Kidney (tissue), 14 donors: Measurements from ENCODE around the gene PTTG2. TPM values are rescaled to one million over a fixed set of nuclear protein-coding genes. Genes with fewer than 3 reads are reported as not detected.

Source experiments
- DNase-seq, 5 donors: peaks; one replicate each; pipeline ENCODE4 v3.0.0-alpha.2; 2013 to 2020
- FAIRE-seq: peaks from 2 replicates; lab custom pipeline; 2012; peaks lifted over from hg19 to GRCh38; lab: Jason Lieb, UNC
- H3K27ac ChIP-seq, 2 donors: one replicate each; pipeline ENCODE4 v1.7.0; 2013; ENCODE audit warnings: low read depth in 2 of 2, low read length in 2 of 2, inconsistent platforms in 1 of 2
- H3K27me3 ChIP-seq: one replicate; pipeline ENCODE4 v1.7.1; 2013; ENCODE audit warnings: low read length, inconsistent platforms; ENCODE audit not compliant: control insufficient read depth, insufficient read depth
- H3K36me3 ChIP-seq, 3 donors: one replicate each; pipeline versions ENCODE4 v1.7.0 to v1.7.1; 2013; ENCODE audit warnings: low read length in 3 of 3, control low read depth in 1 of 3, inconsistent platforms in 1 of 3; ENCODE audit not compliant: insufficient read depth in 3 of 3, control insufficient read depth in 2 of 3
- H3K4me1 ChIP-seq, 3 donors: one replicate each; pipeline versions ENCODE4 v1.7.0 to v1.7.1; 2013; ENCODE audit warnings: low read length in 3 of 3, inconsistent platforms in 1 of 3, low read depth in 1 of 3; ENCODE audit not compliant: control insufficient read depth in 2 of 3, insufficient read depth in 2 of 3
- H3K4me3 ChIP-seq, 3 donors: one replicate each; pipeline versions ENCODE4 v1.7.0 to v1.8.1; 2013; ENCODE audit warnings: low read length in 3 of 3, control low read depth in 1 of 3, inconsistent platforms in 1 of 3
- H3K9ac ChIP-seq, 3 donors: one replicate each; pipeline versions ENCODE4 v1.7.0 to v1.7.1; 2013; ENCODE audit warnings: low read length in 3 of 3, control low read depth in 1 of 3, inconsistent platforms in 1 of 3
- H3K9me3 ChIP-seq, 3 donors: one replicate each; pipeline versions ENCODE4 v1.7.0 to v1.7.1; 2013; ENCODE audit warnings: low read length in 3 of 3, control low read depth in 1 of 3, inconsistent platforms in 1 of 3; ENCODE audit not compliant: control insufficient read depth in 2 of 3, insufficient read depth in 1 of 3
- CTCF ChIP-seq: IDR thresholded peaks from 3 replicates; pipeline ENCODE4 v1.5.1; 2012; ENCODE audit warnings: mild to moderate bottlenecking, moderate library complexity, borderline replicate concordance; ENCODE audit not compliant: insufficient read depth; ENCODE audit errors: extremely low read depth
- intact Hi-C: fragments of 100-400 bp; cut with DNase I; formaldehyde crosslinking; loops from one replicate; pipeline ENCODE4 v1.11.1; 2022
- polyA plus RNA-seq: library from polyadenylated mRNA; stranded (reverse); fragments of 350-450 nt; fragmentation: Illumina TruSeq; extraction: RNeasy Lipid Tissue Mini Kit (QIAGEN cat#74804); gene quantifications from one replicate; pipeline ENCODE4 v1.2.3, GENCODE V29; 2014; ENCODE audit warnings: low read depth, low replicate concordance; ENCODE audit not compliant: insufficient read depth
- total RNA-seq: library from RNA; stranded (reverse); fragmentation: NEBNext Ultra II Directional; extraction: Animal tissue kit (Norgen Biotek cat#: 25700); gene quantifications from one replicate; pipeline ENCODE4 v1.2.1, GENCODE V29; 2021
- donor health status: control.
- donor health status: control.
- donor health status: control.
- donor health status: control.
- donor health status: control.
- donor health status: DM: yes; HTN: yes; CAD: no.
- donor health status: Normal renal cell carcinoma (clear cell type).

The PTTG2 gene
- total and polyA plus RNA-seq, 2 donors from 2014 or later, result 1.0 TPM; not detected in 1

- no peaks in the 10 kb centered on the region for H3K36me3 ChIP-seq
- no peaks in the 10 kb centered on the region for H3K9me3 ChIP-seq
- no peak overlapping the region for H3K9ac ChIP-seq
- no peak for DNase-seq
- no peak for FAIRE-seq
- no peaks in the 10 kb centered on the region for H3K4me1 ChIP-seq
- no peaks in the 10 kb centered on the region for H3K27me3 ChIP-seq
- no peak overlapping the region for H3K4me3 ChIP-seq
- TF ChIP-seq CTCF, result no peak
- intact Hi-C loops, result no loop called here
- H3K27ac ChIP-seq, result no peak overlapping the region
Measured at GRCh38 chr4:37946503-37947179, 13.6 kb upstream of the PTTG2 start.

- no peak for TF ChIP-seq CTCF
- no peak overlapping the region for H3K27ac ChIP-seq
- no peaks in the 10 kb centered on the region for H3K4me1 ChIP-seq
- FAIRE-seq (no peak), DNase-seq (no peak)
- H3K9me3 ChIP-seq, result no peaks in the 10 kb centered on the region
- H3K36me3 ChIP-seq, result no peaks in the 10 kb centered on the region
- no peak overlapping the region for H3K9ac ChIP-seq
- intact Hi-C loops, result no loop called here
- no peak overlapping the region for H3K4me3 ChIP-seq
- no peaks in the 10 kb centered on the region for H3K27me3 ChIP-seq
Measured at GRCh38 chr4:37948542-37948941, 11.7 kb upstream of the PTTG2 start.

- Histone ChIP-seq H3K27ac (no peak overlapping the region), H3K36me3 (no peaks in the 10 kb centered on the region), H3K27me3 (no peaks in the 10 kb centered on the region), H3K4me3 (no peak overlapping the region), H3K4me1 (no peaks in the 10 kb centered on the region), H3K9me3 (no peaks in the 10 kb centered on the region), H3K9ac (no peak overlapping the region)
- DNase-seq (no peak), FAIRE-seq (no peak)
- TF ChIP-seq CTCF, result no peak
- intact Hi-C loops, result no loop called here
Measured at GRCh38 chr4:37949636-37950426, 10.4 kb upstream of the PTTG2 start.
